ENCODE results near the gene USP10.

The USP10 gene

DNA sequence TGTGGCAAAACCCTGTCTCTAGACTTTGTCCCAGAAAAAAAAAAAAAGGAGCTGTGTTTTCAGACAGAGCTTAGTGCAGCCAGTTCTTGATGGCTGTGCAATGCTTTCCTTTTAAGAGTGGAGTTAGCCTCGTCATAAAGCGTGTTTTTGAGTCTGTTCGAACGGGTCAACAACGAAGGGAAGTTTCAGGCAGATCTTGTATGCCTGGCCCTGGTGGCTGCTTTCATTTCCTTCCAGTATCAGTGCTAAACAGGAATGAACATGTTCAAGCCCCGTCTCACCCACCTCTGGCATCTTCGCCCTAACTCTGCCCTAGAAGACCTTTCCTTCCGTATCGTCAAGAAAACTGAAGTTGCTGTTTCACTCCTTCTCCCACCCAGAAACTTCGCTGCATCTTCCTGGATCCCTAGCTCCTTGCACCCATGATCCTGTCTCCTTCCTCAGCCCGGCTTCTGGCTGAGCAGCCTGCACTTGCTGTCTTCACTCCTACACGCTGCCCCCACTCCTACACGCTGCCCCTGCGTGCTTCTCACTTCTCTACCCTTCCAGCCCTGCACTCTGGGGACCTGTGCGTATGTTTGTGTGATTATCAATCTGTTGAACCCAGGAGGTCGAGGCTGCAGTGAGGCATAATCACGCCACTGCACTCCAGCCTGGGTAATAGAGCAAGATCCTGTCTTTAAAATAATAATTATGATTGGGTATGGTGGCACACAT is 55.3 kb downstream of the USP10 start:
- no peak overlapping the region for H3K27ac ChIP-seq
- TF ChIP-seq, protein P1, sequence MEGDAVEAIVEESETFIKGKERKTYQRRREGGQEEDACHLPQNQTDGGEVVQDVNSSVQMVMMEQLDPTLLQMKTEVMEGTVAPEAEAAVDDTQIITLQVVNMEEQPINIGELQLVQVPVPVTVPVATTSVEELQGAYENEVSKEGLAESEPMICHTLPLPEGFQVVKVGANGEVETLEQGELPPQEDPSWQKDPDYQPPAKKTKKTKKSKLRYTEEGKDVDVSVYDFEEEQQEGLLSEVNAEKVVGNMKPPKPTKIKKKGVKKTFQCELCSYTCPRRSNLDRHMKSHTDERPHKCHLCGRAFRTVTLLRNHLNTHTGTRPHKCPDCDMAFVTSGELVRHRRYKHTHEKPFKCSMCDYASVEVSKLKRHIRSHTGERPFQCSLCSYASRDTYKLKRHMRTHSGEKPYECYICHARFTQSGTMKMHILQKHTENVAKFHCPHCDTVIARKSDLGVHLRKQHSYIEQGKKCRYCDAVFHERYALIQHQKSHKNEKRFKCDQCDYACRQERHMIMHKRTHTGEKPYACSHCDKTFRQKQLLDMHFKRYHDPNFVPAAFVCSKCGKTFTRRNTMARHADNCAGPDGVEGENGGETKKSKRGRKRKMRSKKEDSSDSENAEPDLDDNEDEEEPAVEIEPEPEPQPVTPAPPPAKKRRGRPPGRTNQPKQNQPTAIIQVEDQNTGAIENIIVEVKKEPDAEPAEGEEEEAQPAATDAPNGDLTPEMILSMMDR (conservative IDR thresholded peaks at IDR 0.05) = no peak

DNA sequence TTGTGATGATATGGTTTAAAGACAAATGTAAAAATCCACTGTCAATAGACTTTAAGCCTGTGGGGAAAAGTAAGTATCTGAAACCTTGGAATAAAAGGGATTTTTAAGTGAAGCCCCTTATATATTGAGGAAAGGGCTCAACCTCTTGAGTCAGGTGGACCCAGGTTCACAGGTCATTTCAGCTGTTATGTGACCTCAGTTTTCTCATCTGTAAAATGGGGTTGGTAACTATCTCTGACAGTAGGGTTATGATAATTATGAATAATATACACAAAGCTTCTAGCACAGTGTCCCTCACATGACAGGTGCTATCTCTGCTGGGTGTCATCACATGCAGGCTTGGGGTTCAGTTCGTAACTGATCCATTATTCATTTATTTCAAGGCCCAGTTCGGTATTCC is 57.0 kb downstream of the USP10 start:
- TF ChIP-seq, protein P1 (conservative IDR thresholded peaks at IDR 0.05) = no peak
- H3K27ac ChIP-seq = no peak overlapping the region

DNA sequence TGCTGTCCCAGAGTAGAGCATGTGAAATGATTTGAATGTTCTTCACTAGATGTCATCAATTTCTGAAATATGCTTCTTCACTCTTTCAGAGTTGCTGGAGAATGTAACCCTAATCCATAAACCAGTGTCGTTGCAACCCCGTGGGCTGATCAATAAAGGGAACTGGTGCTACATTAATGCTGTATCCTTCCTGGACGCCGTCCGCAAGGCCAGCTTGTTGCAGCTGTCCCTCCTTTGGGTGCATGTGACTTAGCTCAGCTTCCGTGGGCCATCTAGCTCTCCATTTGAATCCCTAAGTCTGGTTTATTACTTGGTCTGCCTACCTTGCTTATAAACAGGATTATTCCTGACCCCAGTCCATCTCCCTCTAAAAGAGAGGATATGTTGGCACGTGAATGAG is 58.8 kb downstream of the USP10 start:
- no peak overlapping the region for H3K27ac ChIP-seq

DNA sequence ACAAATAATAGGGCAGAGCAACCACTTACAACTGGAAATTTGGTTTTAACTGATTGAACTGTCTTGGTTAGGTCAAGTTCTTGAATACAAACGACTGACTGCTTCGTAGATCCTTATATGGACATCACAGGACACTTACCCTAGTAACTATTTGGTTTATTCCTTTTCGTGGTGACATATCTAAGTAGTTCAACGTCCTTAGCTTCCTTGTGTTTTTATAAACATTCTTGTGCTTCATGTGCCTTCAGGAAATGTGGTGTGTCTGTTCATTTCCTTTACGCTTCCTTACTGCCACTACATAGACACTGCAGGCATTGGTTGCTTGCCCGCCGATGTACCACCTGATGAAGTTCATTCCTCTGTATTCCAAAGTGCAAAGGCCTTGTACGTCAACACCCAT is 59.3 kb downstream of the USP10 start:
- H3K27ac ChIP-seq = no peak overlapping the region
- TF ChIP-seq, protein P1 (conservative IDR thresholded peaks at IDR 0.05) = no peak

More for the DNA sequence above, 58.8 kb downstream of the USP10 start:
- TF ChIP-seq, protein P1 (conservative IDR thresholded peaks at IDR 0.05) = no peak

DNA sequence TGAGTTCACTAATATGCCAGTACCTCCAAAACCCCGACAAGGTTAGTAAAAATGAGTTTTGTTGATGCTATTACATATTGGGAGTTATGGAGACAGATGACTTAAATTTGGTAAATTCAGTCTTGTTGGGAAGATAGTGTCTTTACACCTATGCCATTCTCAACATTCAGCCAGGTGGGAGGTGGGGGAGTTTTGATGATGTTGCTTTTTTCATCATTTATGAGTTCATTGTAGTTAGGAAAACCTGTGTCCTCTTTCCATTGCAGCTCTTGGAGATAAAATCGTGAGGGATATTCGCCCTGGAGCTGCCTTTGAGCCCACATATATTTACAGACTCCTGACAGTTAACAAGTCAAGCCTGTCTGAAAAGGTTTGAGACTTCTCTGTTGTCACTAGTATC is 60.1 kb downstream of the USP10 start:
- TF ChIP-seq, protein P1 (conservative IDR thresholded peaks at IDR 0.05) = no peak
- H3K27ac ChIP-seq = no peak overlapping the region

DNA sequence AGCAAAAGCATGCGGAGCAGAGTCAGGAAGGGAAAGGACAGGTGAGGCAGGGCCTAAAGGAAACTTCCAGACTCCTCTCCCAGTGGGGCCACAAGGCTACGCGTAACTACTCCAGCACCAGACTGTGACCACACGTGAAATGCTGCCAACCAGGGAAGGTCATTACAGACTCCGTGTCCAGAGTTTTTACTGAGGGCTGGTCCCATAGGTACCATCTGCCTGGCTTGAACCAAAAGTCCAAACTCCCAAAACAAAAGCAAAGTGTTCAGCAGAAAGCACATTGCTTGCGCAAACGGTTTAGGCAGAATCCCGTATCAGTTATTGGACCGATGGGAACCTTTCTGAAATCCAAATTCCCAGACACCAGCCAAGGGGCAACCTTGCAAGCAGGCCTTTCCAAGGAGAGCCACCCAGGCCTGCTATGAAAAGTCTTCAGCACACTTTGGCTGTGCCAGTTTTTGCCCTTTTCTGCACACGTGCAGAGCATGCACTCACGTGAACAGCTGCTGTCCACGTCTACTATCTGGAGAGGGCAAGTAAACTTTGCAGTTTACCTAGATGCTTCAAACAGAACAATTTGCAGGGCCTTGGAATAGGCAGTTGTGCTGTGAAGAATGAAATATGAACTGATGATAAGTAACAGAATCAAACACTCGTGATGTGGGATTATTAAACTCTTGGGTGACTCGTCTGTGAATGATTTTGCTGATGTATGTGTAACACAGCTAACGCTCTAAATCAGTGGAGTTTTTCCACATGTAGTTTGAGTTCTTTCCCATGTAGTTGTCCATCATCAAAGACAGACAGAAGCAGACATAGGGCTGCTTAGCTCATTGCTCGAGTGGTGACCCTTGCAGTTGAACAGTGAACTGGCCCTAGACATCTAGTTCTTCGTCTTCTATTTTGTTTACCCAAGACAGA is 61.9 kb downstream of the USP10 start:
- TF ChIP-seq, protein P1 (conservative IDR thresholded peaks at IDR 0.05) = no peak

DNA sequence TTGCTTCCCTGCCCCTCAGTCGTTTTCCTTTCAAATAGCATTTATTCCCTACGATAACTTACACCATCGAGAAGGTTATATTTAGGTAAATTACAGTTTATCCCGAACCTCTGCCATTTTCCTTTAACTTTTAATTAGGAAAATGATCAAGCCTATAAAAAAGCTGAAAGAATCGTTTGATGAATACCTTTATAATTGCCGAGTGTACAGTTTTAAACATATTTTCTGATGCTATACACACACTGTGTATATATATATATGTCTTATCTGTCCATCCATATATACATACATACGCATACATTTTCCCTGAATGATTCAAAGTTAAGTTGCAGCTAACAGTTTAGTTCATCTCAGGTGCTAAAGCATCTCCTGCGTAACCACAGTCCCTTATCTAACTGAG is 63.4 kb downstream of the USP10 start:
- TF ChIP-seq, protein P1 (conservative IDR thresholded peaks at IDR 0.05) = no peak
- no peak overlapping the region for H3K27ac ChIP-seq

More for the DNA sequence above, 61.9 kb downstream of the USP10 start:
- H3K27ac ChIP-seq = no peak overlapping the region
